Measurements from ENCODE around the gene WDR41.
"Not testable (repeated sequence)": the region's sequence is repeated elsewhere in the genome, so short reads cannot be mapped to it uniquely, and the experiment has no call there.

DNA sequence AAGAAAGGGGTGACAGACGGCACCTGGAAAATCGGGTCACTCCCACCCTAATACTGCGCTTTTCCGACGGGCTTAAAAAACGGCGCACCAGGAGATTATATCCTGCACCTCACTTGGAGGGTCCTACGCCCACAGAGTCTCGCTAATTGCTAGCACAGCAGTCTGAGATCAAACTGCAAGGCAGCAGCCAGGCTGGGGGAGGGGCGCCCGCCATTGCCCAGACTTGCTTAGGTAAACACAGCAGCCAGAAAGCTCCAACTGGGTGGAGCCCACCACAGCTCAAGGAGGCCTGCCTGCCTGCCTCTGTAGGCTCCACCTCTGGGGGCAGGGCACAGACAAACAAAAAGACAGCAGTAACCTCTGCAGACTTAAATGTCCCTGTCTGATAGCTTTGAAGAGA, 17.1 kb downstream of the WDR41 start:
- TF ChIP-seq POLR2AphosphoS5, CTCF (IDR thresholded peaks at IDR 0.05): not testable (repeated sequence)
